ENCODE measurements around the gene MEIOB. TPM values are rescaled to one million over a fixed set of nuclear protein-coding genes. Genes with fewer than 3 reads are reported as not detected.

Gene MEIOB
- total RNA-seq, 4 donors from 2014 or later: not detected

DNA sequence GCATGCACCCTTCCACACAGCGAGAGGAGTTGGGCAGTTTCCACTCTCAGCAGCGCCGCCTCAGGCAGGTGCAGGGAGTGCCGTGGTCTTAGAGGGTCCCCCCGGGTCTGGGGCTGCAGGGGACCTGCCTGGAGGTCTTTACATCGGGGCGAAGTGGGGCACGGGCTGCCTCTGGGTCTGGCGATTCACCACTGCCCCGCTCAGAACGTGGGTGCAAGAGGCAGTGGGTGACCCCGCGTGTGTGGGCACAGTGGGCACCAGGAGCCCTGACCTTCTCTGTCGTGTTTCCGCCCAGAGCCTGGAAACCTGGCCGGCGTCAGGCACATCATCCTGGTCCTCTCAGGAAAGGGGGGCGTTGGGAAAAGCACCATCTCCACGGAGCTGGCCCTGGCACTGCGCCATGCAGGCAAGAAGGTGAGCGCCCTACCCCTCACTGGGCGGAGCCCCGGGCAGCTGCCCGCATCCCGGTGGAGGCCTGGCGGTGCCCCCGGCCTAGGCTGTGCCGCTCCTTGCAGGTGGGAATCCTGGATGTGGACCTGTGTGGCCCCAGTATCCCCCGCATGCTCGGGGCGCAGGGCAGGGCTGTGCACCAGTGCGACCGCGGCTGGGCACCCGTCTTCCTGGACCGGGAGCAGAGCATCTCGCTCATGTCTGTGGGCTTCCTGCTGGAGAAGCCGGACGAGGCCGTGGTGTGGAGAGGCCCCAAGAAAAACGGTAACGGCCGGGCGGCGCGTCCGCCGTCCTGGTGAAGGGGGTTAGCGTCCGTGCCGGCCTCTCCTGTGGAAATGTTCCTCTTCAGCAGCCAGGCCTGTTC is 85.5 kb downstream of the MEIOB start:
- Histone ChIP-seq H3K4me3 (no peak overlapping the region), H3K27ac (no peak overlapping the region), H3K36me3 (peaks cover 0 to 66% of the 10 kb centered on the region in 2 donors), H3K4me1 (peaks cover 0 to 52% (median 20%) of the 10 kb centered on the region in 3 donors), H3K27me3 (no peaks in the 10 kb centered on the region), H3K9me3 (no peaks in the 10 kb centered on the region)
- TF ChIP-seq EP300 (IDR thresholded peaks at IDR 0.05) (no peak), POLR2AphosphoS5 (IDR thresholded peaks at IDR 0.05) (no peak), POLR2A (IDR thresholded peaks at IDR 0.05) (no peak)
- TF ChIP-seq, protein P1, sequence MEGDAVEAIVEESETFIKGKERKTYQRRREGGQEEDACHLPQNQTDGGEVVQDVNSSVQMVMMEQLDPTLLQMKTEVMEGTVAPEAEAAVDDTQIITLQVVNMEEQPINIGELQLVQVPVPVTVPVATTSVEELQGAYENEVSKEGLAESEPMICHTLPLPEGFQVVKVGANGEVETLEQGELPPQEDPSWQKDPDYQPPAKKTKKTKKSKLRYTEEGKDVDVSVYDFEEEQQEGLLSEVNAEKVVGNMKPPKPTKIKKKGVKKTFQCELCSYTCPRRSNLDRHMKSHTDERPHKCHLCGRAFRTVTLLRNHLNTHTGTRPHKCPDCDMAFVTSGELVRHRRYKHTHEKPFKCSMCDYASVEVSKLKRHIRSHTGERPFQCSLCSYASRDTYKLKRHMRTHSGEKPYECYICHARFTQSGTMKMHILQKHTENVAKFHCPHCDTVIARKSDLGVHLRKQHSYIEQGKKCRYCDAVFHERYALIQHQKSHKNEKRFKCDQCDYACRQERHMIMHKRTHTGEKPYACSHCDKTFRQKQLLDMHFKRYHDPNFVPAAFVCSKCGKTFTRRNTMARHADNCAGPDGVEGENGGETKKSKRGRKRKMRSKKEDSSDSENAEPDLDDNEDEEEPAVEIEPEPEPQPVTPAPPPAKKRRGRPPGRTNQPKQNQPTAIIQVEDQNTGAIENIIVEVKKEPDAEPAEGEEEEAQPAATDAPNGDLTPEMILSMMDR (IDR thresholded peaks at IDR 0.05): no peak
- WGBS, 2 donors (ENCODE audit: low coverage in 1 of 2): no CpG with 5 or more reads among the region's 51 CpGs
- no peak for ATAC-seq

- H3K36me3 ChIP-seq: peaks cover 0 to 62% of the 10 kb centered on the region in 2 donors
- TF ChIP-seq EP300 (IDR thresholded peaks at IDR 0.05) (no peak), POLR2A (IDR thresholded peaks at IDR 0.05) (no peak), POLR2AphosphoS5 (IDR thresholded peaks at IDR 0.05) (no peak)
- TF ChIP-seq, protein P1 (IDR thresholded peaks at IDR 0.05): no peak
- H3K27me3 ChIP-seq: no peaks in the 10 kb centered on the region
- no peak for ATAC-seq
- no peak overlapping the region for H3K27ac ChIP-seq
- peaks cover 3 to 58% (median 27%) of the 10 kb centered on the region in 3 donors for H3K4me1 ChIP-seq
- no peaks in the 10 kb centered on the region for H3K9me3 ChIP-seq
- H3K4me3 ChIP-seq: no peak overlapping the region
- 50 to 92% methylated on average over 2 of the region's 14 CpGs for WGBS, 2 donors (ENCODE audit: low coverage in 1 of 2)
These were observed 86.2 kb downstream of the MEIOB start for GRCh38 chr16:1785846-1786170.

DNA sequence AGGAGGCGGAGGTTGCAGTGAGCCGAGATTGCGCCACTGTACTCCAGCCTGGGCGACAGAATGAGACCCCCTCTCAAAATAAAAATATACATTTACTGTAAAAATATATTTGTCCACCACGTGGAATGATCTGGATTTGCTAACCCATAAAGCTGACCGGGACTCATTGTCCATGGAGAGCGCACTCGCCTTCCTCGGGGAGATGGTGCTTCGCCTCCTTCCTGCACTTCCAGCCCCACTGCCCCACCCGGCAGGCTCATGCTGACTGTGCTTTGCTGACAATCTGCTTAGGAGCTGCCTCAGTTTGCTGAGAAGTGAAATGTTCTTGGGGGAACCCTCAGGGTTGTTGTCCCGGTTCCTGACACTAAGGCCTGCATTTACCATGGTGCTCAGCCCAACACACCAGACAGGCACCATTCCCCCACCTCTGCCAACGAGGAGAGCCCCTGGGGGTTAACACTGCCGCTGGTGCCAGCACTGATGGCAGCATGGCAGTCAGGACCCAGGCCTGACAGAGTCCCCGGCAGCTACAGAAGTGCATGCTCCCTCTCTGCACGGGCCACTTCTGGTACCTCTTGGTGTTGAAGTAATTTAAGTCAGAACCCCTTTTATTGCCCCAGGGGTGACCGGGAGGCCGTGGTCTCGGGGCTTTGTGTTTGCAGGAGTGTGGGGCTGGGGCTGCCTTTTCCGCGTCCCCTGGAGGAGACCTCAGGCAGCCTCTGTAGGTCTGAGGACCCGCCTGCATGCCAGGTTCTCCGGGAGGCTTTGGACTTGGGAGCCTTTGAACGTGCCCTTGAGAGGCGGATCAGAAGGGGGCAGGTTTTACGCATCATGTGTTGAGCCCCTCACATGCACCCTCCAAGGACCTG is 86.8 kb downstream of the MEIOB start:
- peaks cover 0 to 62% of the 10 kb centered on the region in 2 donors for H3K36me3 ChIP-seq
- no peak for TF ChIP-seq EP300 (IDR thresholded peaks at IDR 0.05)
- TF ChIP-seq, protein P1 (IDR thresholded peaks at IDR 0.05): no peak
- no peaks in the 10 kb centered on the region for H3K9me3 ChIP-seq
- no peak overlapping the region for H3K4me3 ChIP-seq
- no peaks in the 10 kb centered on the region for H3K27me3 ChIP-seq
- 91 to 100% methylated on average over 4 to 13 of the region's 26 CpGs for WGBS, 2 donors (ENCODE audit: low coverage in 1 of 2)
- peaks cover 3 to 64% (median 29%) of the 10 kb centered on the region in 3 donors for H3K4me1 ChIP-seq
- ATAC-seq: no peak
- no peak overlapping the region for H3K27ac ChIP-seq

Other genes with a start within 250 kb of the MEIOB start
- 10 to 100 TPM; 21.4 to 49.9 (median 31.6) TPM for gene JPT2, start 193.9 kb downstream of the MEIOB start, total RNA-seq
- 10 to 100 TPM; 12.0 to 66.8 (median 33.1) TPM for gene MAPK8IP3, start 166.0 kb downstream of the MEIOB start, total RNA-seq
- 100 to 1,000 TPM in 1 of 4 donors, 10 to 100 TPM in 3; 49.9 to 106 (median 87.2) TPM for gene NME3, start 100.6 kb downstream of the MEIOB start, total RNA-seq
- gene EME2, start 99.4 kb downstream of the MEIOB start, total RNA-seq: 10 to 100 TPM in 1 of 4 donors, 1 to 10 TPM in 3; 4.6 to 20.4 (median 7.7) TPM
- gene MRPS34, start 99.0 kb downstream of the MEIOB start, total RNA-seq: 10 to 100 TPM; 44.4 to 72.8 (median 61.3) TPM
- 10 to 100 TPM; 52.4 to 81.1 (median 75.4) TPM for gene SPSB3, start 89.6 kb downstream of the MEIOB start, total RNA-seq
- gene NUBP2, start 89.2 kb downstream of the MEIOB start, total RNA-seq: 10 to 100 TPM; 64.4 to 92.2 (median 80.6) TPM
- gene IGFALS, start 78.5 kb downstream of the MEIOB start, total RNA-seq: 1 to 10 TPM in 1 of 4 donors, under 1 TPM in 2, not detected in 1; 0.47 to 1.1 (median 0.67) TPM
- gene HAGH, start 45.3 kb downstream of the MEIOB start, total RNA-seq: 100 to 1,000 TPM; 124 to 245 (median 175) TPM
- gene FAHD1, start 45.0 kb downstream of the MEIOB start, total RNA-seq: 10 to 100 TPM; 22.9 to 44.0 (median 30.2) TPM
- not detected for gene HS3ST6, start 46.3 kb upstream of the MEIOB start, total RNA-seq
- gene MSRB1, start 71.0 kb upstream of the MEIOB start, total RNA-seq: 10 to 100 TPM; 23.8 to 53.7 (median 44.8) TPM
- gene RPL3L, start 82.5 kb upstream of the MEIOB start, total RNA-seq: not detected
- gene NDUFB10, start 87.4 kb upstream of the MEIOB start, total RNA-seq: 100 to 1,000 TPM; 214 to 400 (median 243) TPM
- 1,000 to 10,000 TPM in 3 of 4 donors, 100 to 1,000 TPM in 1; 899 to 1,585 (median 1,295) TPM for gene RPS2, start 92.7 kb upstream of the MEIOB start, total RNA-seq
- gene RNF151, start 94.7 kb upstream of the MEIOB start, total RNA-seq: not detected
- gene TBL3, start 99.9 kb upstream of the MEIOB start, total RNA-seq: 10 to 100 TPM; 26.7 to 38.6 (median 33.2) TPM
- 1 to 10 TPM in 2 of 4 donors, not detected in 2; 1.0 to 1.1 TPM for gene NOXO1, start 109.3 kb upstream of the MEIOB start, total RNA-seq
- gene GFER, start 112.0 kb upstream of the MEIOB start, total RNA-seq: 10 to 100 TPM; 12.8 to 45.6 (median 25.1) TPM
- 1 to 10 TPM in 3 of 4 donors, not detected in 1; 1.2 to 5.1 (median 3.1) TPM for gene SYNGR3, start 117.8 kb upstream of the MEIOB start, total RNA-seq
- gene ZNF598, start 137.7 kb upstream of the MEIOB start, total RNA-seq: 10 to 100 TPM; 28.5 to 43.0 (median 34.6) TPM
- gene NPW, start 147.6 kb upstream of the MEIOB start, total RNA-seq: not detected
- gene NHERF2, start 154.7 kb upstream of the MEIOB start, total RNA-seq: 100 to 1,000 TPM in 1 of 4 donors, 10 to 100 TPM in 3; 43.8 to 106 (median 63.8) TPM
- gene NTHL1, start 175.7 kb upstream of the MEIOB start, total RNA-seq: 10 to 100 TPM; 18.4 to 25.4 (median 21.6) TPM
- gene TSC2, start 175.8 kb upstream of the MEIOB start, total RNA-seq: 10 to 100 TPM; 36.3 to 78.8 (median 54.6) TPM

Data from gastroesophageal sphincter (tissue), 4 donors.